ENCODE results near the gene FUBP1.
"Not testable (repeated sequence)": the region's sequence is repeated elsewhere in the genome, so short reads cannot be mapped to it uniquely, and the experiment has no call there.

Gene FUBP1

GRCh38 chr1:77987919-77988318 is 9.0 kb upstream of the FUBP1 start:
- FAIRE-seq (no peak), DNase-seq (ENCODE audit: low spot score) (no peak)

DNA sequence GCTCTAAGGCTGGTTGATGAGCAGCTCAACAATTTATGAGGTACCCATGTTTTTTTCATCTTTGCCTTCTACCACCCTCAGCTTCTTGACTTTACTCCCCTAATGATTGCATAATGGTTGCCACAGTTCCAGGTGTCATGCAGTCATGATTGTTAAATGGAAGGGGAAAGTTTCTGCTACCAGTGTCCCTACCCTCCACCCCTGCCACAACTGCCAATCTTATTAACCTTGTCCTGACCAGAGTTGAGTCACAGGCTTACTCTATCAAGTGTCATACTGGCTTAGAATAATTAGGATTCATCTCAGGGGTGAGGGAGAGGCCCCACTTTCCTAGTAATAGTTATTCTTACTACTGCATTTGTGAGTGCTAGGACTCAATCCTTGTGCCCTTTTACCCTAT is 7.9 kb upstream of the FUBP1 start:
- FAIRE-seq, result no peak
- no peak for DNase-seq (ENCODE audit: low spot score)

- DNase-seq (ENCODE audit: low spot score) (no peak), FAIRE-seq (no peak)
These were observed 5.8 kb upstream of the FUBP1 start for GRCh38 chr1:77984629-77985028.

GRCh38 chr1:77983997-77984355 is 5.1 kb upstream of the FUBP1 start:
- FAIRE-seq (no peak), DNase-seq (ENCODE audit: low spot score) (no peak)

DNA sequence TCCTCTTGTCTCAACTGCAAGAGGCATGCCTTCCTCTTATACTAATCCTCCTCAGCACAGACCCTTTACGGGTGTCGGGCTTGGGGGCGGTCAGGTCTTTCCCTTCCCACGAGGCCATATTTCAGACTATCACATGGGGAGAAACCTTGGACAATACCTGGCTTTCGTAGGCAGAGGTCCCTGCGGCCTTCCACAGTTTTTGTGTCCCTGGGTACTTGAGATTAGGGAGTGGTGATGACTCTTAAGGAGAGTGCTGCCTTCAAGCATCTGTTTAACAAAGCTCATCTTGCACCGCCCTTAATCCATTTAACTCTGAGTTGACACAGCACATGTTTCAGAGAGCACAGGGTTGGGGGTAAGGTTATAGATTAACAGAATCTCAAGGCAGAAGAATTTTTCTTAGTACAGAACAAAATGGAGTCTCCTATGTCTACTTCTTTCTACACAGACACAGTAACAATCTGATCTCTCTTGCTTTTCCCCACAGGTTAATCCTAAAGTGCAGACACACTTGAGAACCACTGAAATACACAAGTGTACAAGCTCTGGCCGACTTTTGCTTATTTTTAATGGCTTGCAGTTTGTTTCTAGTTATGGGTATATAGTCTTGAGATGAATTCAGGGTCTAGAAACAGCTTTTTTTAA is 4.6 kb upstream of the FUBP1 start:
- not testable (repeated sequence) for DNase-seq (ENCODE audit: low spot score); FAIRE-seq

- FAIRE-seq (no peak), DNase-seq (ENCODE audit: low spot score) (peak; percentile 51)
These were observed 441 bp downstream of the FUBP1 start for GRCh38 chr1:77978293-77978968.

DNA sequence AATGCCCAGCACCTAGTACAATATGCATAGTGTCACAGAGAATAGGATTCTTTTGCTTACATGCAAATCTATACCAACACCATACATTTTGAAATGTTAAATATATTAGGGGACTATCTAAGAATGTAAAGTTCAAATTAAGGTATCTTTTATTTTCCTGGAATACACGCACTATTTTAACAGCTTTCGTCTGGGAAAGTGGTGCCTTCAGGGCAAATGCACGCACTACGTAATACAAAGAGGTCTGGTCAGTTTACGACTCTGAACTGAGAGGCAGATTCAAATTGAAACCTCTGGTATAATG is 931 bp downstream of the FUBP1 start:
- FAIRE-seq (no peak), DNase-seq (ENCODE audit: low spot score) (no peak)

GRCh38 chr1:77976433-77977076 is 2.3 kb downstream of the FUBP1 start:
- DNase-seq (ENCODE audit: low spot score), result no peak
- FAIRE-seq, result no peak

DNA sequence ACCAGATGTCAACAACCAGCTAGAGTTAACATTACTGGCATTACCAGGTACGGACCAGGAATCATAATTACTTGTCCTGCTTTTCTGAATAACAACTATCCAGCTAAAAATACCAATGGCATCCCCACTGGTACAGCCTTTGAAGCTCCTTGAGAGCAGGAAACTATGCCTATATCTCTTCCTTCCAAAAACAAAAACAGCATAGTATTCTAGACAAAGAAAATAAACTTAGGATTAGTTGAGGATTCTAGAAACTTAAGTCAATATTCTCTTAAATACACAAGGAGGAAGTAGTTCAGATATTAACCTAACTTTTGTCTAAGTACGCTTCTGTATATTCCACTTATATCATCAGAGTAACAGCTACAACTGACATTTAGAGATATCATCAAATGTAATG is 3.0 kb downstream of the FUBP1 start:
- FAIRE-seq (no peak), DNase-seq (ENCODE audit: low spot score) (no peak)

DNA sequence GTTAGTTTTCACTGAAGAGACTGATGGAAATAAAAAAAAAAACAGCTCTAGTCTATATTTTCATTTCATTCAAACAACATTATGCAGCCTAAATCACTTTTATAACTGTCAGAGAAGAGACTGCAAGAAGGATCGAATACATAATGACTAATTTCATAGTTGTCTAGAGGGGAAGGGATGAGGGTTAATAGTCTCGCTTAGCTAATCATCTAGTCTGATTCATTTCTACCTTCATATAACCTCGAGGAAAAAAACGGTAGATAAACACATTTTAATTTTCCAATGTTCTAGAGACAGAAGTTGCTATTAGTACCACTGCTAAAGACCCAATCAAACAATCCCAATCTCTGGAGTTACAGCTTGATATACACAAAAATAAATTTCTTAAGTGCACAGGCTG is 3.5 kb downstream of the FUBP1 start:
- FAIRE-seq (no peak), DNase-seq (ENCODE audit: low spot score) (no peak)

GRCh38 chr1:77972080-77972479 is 6.8 kb downstream of the FUBP1 start:
- FAIRE-seq (no peak), DNase-seq (ENCODE audit: low spot score) (no peak)

DNA sequence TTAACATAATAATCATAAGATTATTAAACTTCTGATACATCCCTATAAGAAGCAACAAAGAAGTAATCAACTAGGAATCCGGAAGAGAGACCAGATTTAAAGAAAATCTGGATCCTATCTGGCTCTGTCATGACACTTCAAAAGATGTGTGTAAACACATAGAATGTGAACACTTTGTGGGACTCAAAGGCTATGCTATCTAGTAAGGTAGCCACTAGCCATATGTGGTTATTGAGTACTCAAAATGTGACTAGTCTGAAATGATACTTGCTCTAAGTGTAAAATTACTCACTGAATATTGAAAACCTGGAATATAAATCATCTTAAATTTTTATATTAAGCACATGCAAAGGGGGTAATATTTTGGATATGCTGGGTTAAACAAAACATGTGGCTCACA is 8.7 kb downstream of the FUBP1 start:
- FAIRE-seq, result no peak
- no peak for DNase-seq (ENCODE audit: low spot score)

GRCh38 chr1:77966291-77966690 is 12.6 kb downstream of the FUBP1 start:
- FAIRE-seq, result no peak
- DNase-seq (ENCODE audit: low spot score), result no peak

DNA sequence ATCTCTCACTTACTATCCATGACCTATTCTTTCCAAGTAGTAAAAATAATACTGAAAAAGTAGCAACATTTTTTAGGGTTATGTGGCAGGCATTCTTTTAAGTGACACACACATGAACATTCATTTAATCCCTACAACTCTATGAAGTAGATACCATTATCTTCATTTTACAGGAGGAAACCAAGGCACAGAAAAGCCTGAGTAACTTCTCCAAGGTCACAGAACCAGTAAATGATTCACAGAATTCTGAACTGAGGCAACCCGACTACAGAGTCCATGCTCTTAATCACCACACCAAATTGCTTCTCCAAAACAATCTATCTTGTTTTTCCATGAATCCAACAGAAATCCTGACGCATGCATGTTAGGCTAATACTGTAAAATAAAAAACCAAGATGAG is 17.5 kb downstream of the FUBP1 start:
- DNase-seq (ENCODE audit: low spot score) (no peak), FAIRE-seq (no peak)

- FAIRE-seq, result no peak
- no peak for DNase-seq (ENCODE audit: low spot score)
These were observed 20.0 kb downstream of the FUBP1 start for GRCh38 chr1:77958850-77959249.

- DNase-seq (ENCODE audit: low spot score) (no peak), FAIRE-seq (no peak)
These were observed 20.5 kb downstream of the FUBP1 start for GRCh38 chr1:77958391-77958790.

DNA sequence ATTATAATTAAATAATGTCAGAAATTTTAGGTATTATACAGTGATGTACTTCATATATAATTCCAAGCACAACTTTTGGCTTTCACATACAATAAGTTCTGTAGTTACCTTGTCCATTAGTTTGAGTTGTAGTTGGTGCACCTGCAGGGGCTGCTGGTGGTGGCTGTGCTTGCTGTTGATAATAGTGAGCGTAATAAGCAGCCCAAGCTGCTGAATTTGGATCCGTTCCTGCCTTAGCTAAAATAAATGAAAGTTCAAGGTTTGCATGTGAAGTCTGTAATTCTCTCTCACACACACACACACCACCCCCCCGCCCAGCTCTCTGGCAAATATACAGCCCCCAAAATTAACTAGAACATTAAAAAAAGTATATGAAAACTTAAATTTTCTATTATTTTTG is 22.4 kb downstream of the FUBP1 start:
- DNase-seq (ENCODE audit: low spot score), result no peak
- no peak for FAIRE-seq

DNA sequence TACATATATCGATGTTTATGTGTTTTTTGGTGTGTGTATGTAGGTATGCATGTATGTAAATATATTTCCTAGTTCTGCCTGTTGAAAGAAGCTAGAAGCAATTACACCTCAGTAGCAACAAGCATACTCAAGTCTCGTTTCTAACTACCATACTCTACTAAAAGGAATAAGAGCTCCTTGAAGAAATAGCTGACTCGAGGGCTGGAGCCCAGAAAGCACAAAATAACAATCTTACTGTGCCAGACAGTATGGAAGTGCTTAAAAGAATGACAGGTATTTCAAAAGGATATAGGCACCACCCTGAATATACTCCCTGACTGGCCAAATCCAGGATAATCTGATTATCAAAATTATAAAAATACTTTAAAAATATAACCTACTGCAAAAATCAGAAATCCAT is 23.2 kb downstream of the FUBP1 start:
- DNase-seq (ENCODE audit: low spot score) (no peak), FAIRE-seq (no peak)

DNA sequence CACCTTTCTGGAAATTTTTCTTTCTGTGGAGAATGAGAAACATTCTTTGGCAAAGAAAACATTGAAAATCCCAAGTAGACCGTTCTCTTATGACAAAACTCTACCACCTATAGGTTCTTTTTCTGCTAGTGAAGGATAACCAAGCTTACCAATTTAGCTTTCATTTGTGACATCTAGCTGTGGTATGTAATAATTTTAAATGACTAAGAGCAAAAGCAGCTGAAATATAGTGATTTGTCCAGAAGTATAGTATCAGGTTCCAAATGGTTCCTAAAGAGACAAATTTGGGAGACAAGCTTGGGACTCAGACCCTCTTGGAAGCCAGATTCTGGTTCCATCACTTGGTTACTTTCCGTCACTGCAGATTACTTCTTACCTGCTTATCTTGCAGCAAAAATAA is 24.4 kb downstream of the FUBP1 start:
- no peak for DNase-seq (ENCODE audit: low spot score)
- no peak for FAIRE-seq

GRCh38 chr1:77953907-77954306 is 25.0 kb downstream of the FUBP1 start:
- DNase-seq (ENCODE audit: low spot score) (no peak), FAIRE-seq (no peak)

DNA sequence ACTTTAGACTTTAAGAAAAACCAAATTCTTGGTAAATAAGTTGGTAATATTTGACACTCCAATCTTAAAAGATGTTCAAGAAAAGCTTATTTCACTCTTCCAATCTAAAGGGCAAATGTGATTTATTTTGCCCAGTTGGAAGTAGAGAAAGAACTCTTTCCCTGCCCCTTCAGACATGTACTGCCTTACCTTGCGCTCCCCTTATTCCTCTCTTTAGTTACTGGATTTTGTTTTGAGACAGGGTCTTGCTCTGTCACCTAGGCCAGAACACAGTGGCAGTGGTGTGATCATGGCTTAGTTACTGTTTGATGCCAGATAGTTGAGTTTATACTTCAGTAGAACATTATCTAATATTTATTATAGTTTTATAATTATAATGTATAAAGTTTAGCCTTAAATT is 27.5 kb downstream of the FUBP1 start:
- DNase-seq (ENCODE audit: low spot score) (no peak), FAIRE-seq (no peak)

DNA sequence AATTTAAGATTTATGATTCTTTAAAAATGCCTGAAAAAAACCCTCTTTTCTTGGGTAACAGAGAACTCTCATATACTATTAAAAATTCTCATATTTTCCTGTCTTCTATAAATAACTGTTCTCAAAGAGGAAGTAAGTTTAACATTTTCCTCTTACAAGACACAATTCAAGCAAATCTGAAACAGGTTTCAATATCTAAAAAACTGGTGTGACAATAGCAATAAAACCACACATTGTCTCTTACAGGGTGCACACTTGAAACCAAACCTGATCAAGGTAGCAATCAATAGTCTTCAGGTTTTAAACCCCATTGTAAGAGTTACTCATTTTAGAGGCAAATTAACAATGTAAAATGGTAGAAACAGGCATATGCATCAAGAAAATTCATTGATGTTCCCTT is 28.0 kb downstream of the FUBP1 start:
- no peak for FAIRE-seq
- DNase-seq (ENCODE audit: low spot score), result no peak

DNA sequence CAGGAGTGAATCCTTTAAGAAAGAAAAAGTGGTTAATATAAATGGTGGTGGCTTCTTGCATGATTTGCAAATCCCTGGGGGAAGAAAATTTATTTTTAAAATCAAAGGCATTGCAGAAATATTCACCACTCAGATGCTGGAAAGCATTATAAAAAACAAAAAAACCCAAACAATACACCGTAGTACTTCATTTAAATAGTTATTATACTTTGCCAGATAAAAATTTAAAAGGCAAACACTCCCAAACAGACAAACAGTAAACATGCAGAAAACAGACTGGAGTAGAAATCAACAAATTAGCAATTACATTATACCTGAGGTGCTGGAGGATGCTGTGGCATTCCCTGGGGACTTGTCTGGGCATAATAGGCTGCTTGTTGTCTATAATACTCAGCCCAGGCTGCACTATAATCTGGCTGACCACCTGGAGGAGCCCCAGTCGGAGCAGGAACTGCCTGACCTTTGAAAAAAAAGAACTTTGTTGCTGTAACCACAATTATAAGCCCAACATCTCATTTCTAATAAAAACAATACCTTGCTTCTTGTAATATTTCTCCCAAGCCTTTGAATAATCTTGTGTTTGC is 29.9 kb downstream of the FUBP1 start:
- peak; percentile 52 for DNase-seq (ENCODE audit: low spot score)
- no peak for FAIRE-seq
